Progenitor cell of endocrine pancreas (in vitro differentiated cells): ENCODE results near the gene ACY1. TPM values are rescaled to one million over a fixed set of nuclear protein-coding genes. Genes with fewer than 3 reads are reported as not detected.

Source experiments
- DNase-seq: peaks from one replicate; pipeline ENCODE4 v3.0.0; 2021; ENCODE audit warnings: low spot score; ENCODE audit not compliant: unreplicated experiment
- H3K27ac Mint-ChIP-seq: 2 replicates; pipeline ENCODE4 v1.8.0; 2021; ENCODE audit warnings: mild to moderate bottlenecking, moderate library complexity, mixed read lengths
- H3K27me3 Mint-ChIP-seq: 2 replicates; pipeline ENCODE4 v1.8.0; 2021; ENCODE audit warnings: mixed read lengths
- H3K36me3 Mint-ChIP-seq: 2 replicates; pipeline ENCODE4 v1.8.0; 2022; ENCODE audit warnings: mixed read lengths; ENCODE audit not compliant: insufficient read depth
- H3K4me1 Mint-ChIP-seq: 2 replicates; pipeline ENCODE4 v1.8.0; 2021; ENCODE audit warnings: low read depth, mixed read lengths
- H3K4me3 Mint-ChIP-seq: 2 replicates; pipeline ENCODE4 v1.8.0; 2021; ENCODE audit warnings: low read depth, mild to moderate bottlenecking, moderate library complexity, mixed read lengths
- H3K9me3 Mint-ChIP-seq: 2 replicates; pipeline ENCODE4 v1.8.0; 2021; ENCODE audit warnings: low read depth, mixed read lengths
- total RNA-seq: library from RNA; stranded (reverse); gene quantifications from 2 replicates; pipeline ENCODE4 v1.2.1, GENCODE V29; 2021
- TF ChIP-seq, protein P1 (sequence below): fragments of 200-600 bp; sonication (generic); IDR thresholded peaks from one replicate; pipeline ENCODE4 v1.5.0; 2021; ENCODE audit warnings: antibody characterized with exemption, mild to moderate bottlenecking; ENCODE audit not compliant: unreplicated experiment

ACY1 gene
- total RNA-seq, 1 donor from 2014 or later: 38.0 TPM

DNA sequence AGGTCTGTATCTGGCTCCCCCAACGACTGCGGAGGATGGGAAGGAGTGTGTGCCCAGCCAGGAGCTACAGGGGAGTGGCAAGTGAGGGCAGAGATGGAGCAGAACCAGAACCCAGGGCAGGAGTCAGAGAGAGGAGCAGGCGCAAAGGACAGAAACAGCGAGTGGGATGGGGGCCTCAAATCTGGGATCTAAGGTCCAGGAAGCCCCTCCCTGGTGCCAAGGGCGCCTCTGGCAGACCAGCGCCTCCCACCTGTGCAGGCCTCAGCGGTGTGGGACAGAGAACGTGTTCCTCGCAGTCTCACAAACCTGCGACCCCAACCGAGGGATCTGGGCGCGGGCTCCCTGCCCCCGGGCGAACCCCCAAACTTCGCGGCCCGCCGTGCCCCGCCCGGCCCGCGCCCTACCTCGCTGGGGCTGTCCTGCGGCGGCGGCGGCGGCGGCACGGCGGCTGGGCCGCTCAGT, 16.4 kb upstream of the ACY1 start:
- Mint-ChIP-seq H3K27ac (peak overlapping the region; percentile 95), H3K4me3 (peak overlapping the region; percentile 85), H3K36me3 (peaks cover 3% of the 10 kb centered on the region), H3K4me1 (peaks cover 31% of the 10 kb centered on the region), H3K9me3 (no peaks in the 10 kb centered on the region), H3K27me3 (no peaks in the 10 kb centered on the region)
- DNase-seq: no peak
- TF ChIP-seq, protein P1, sequence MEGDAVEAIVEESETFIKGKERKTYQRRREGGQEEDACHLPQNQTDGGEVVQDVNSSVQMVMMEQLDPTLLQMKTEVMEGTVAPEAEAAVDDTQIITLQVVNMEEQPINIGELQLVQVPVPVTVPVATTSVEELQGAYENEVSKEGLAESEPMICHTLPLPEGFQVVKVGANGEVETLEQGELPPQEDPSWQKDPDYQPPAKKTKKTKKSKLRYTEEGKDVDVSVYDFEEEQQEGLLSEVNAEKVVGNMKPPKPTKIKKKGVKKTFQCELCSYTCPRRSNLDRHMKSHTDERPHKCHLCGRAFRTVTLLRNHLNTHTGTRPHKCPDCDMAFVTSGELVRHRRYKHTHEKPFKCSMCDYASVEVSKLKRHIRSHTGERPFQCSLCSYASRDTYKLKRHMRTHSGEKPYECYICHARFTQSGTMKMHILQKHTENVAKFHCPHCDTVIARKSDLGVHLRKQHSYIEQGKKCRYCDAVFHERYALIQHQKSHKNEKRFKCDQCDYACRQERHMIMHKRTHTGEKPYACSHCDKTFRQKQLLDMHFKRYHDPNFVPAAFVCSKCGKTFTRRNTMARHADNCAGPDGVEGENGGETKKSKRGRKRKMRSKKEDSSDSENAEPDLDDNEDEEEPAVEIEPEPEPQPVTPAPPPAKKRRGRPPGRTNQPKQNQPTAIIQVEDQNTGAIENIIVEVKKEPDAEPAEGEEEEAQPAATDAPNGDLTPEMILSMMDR: no peak

DNA sequence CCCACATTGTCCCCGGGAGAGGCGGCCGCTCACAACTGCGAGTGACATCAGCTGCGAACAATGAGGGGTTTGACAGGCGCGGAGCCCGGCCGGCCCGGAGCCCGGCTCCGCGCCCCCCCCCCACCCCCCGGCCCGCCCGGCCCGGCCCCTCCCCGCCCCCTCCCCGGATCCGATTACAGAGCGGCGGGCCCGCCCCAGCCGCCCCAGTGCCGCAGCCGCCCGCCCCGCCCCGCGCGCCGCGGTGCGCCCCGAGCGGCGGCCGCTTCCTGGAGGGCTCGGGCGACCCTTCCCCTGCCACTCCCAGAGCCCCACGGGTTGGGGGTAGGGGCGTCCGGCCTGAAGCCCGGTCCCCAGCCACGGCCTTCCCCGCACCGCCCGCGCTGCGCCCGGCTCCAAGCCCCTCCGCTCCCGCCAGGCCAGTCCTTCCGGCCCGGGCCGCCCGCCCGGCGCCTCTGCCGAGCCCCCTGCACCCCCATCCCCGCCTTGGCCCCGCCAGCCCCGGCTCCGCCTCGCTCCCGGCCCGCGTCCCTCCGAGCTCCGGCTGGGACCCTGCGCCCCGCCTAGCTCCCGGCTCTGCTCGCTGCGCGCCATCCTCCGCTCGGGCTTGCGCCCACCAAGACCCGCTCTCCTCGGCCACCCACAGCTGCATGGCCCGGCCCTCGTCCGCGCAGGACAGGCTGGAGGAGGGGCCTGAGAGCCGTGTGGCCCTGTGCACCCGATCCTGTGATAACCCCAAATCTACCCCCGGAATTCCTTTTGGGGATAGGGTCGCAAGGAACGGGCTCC, 15.8 kb upstream of the ACY1 start, which contains the start of gene PCBP4:
TSS of gene PCBP4 (minus strand) at position 71 of the 786 bp plus-strand sequence. CDS start 6,214 bp downstream, outside the sequence.
- peak within 1 kb of the TSS; percentile 89 for H3K4me3 Mint-ChIP-seq
- DNase-seq: peak; percentile 63
- TF ChIP-seq, protein P1: no peak
- H3K36me3 Mint-ChIP-seq: peaks cover 3% of the 10 kb centered on the region
- H3K27me3 Mint-ChIP-seq: no peaks in the 10 kb centered on the region
- H3K27ac Mint-ChIP-seq: peak within 1 kb of the TSS; percentile 95
- H3K4me1 Mint-ChIP-seq: peaks cover 31% of the 10 kb centered on the region
- H3K9me3 Mint-ChIP-seq: no peaks in the 10 kb centered on the region

DNA sequence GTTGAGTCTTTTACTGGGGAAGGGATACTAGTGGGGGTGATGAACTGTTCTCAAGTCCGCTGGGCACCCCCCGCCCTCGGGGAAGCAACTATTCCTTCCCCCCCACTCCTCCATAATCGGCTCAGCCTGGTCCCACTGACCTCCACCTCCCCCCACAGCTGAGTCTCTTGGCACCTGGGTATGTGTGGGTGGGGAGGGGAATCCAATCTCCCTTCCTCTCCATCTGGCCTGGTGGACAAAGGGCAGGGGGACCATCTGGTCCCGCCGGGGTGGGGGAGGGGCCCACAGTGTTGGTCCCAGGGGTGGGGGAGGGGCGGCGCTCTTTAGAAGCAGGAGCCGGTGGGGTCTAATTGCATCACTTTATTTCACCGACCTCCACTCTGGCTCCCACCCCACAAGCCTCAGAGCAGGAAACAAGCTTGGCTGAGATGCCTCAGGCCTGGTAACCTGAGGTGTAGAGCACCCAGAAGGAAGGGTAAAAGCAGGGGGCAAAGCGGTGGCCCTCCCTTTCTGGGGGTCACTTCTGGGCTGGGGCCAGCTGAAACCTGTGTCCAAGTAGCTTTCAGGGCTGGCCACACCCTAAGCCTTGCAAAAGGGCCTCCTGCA, 15.1 kb upstream of the ACY1 start:
- TF ChIP-seq, protein P1: no peak
- Mint-ChIP-seq H3K9me3 (no peaks in the 10 kb centered on the region), H3K27me3 (no peaks in the 10 kb centered on the region), H3K4me1 (peaks cover 31% of the 10 kb centered on the region), H3K4me3 (peak overlapping the region; percentile 89), H3K36me3 (peaks cover 3% of the 10 kb centered on the region), H3K27ac (peak overlapping the region; percentile 89)
- peak; percentile 50 for DNase-seq

DNA sequence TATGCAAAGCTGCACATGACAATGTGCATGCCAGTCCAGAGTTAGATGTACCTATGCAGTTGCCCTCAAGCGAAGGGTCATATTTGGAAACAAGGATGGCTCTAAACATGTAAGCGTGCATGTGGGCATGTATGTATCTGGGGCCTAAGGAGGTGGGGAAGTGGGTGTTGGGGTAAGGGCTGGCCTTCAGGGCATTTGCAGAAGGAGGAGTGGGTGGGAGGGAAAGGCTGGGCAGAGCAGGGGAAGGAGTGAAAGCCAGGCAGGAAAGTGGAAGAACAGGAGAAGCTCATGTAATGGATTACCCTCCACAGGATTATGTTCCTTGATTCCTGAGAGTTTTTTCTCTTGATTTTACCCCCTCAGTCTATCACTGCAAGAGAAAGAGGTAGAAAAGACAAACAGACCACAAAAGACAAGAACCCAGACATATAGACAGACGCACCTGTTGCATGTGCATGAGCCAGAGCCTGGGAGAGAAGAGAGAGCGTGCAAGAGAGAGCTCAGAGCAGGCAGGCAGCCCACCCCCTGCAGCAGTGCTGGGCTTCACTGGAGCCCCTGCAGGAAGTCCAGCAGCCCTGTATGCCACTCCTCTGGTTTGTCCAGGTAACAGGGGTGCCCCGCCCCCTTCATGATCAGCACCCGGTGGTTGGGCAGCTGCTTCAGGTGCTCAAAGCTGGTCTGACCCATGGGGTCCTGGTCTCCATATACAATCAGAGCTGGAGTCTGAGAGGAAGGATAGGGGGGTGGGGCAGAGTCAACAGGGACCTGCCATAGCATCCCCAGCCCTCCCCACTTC, 14.3 kb upstream of the ACY1 start:
- no peaks in the 10 kb centered on the region for H3K9me3 Mint-ChIP-seq
- peaks cover 33% of the 10 kb centered on the region for H3K4me1 Mint-ChIP-seq
- peaks cover 3% of the 10 kb centered on the region for H3K36me3 Mint-ChIP-seq
- peak overlapping the region; percentile 89 for H3K4me3 Mint-ChIP-seq
- peak overlapping the region; percentile 89 for H3K27ac Mint-ChIP-seq
- TF ChIP-seq, protein P1: no peak
- no peaks in the 10 kb centered on the region for H3K27me3 Mint-ChIP-seq
- DNase-seq: no peak

DNA sequence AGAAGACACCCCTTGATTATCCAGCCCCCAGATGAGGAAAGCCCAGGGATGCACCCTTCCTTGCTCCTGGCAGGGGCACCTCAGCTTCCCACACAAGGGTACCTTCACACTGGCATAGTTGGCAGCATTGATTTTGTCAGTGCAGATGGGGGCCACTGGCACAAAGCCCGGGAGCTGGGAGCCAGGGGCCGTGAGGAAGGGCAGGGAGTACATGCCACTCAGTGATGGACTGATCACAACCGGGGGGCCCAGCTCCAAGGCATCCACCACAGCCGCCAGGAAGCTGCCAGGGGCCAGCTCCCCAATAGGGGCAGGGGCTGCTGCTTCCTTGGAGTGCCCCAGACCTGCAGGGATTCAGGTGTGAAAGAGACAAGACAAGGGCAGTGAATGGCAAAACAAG, 13.5 kb upstream of the ACY1 start:
- H3K27me3 Mint-ChIP-seq: no peaks in the 10 kb centered on the region
- no peak for DNase-seq
- no peak overlapping the region for H3K4me3 Mint-ChIP-seq
- no peak overlapping the region for H3K27ac Mint-ChIP-seq
- peaks cover 3% of the 10 kb centered on the region for H3K36me3 Mint-ChIP-seq
- no peaks in the 10 kb centered on the region for H3K9me3 Mint-ChIP-seq
- TF ChIP-seq, protein P1: no peak
- H3K4me1 Mint-ChIP-seq: peaks cover 29% of the 10 kb centered on the region
